Measurements from ENCODE around the gene WIPF2.

The WIPF2 gene

GRCh38 chr17:40303009-40303657, 84.0 kb downstream of the WIPF2 start:
- 0 out of 2 replicates have a peak, but pooled peaks have one; percentile 23 for TF ChIP-seq POLR2AphosphoS5 (IDR thresholded peaks at IDR 0.05; ENCODE audit: low read depth, low read length)
- TF ChIP-seq TAF1 (IDR thresholded peaks at IDR 0.05; ENCODE audit: borderline replicate concordance, insufficient read depth, low read length): no peak

- TF ChIP-seq POLR2AphosphoS5 (IDR thresholded peaks at IDR 0.05; ENCODE audit: low read depth, low read length) (no peak), SIN3A (IDR thresholded peaks at IDR 0.05; ENCODE audit: borderline replicate concordance, insufficient read depth, low read length) (no peak), REST (IDR thresholded peaks at IDR 0.05; ENCODE audit: insufficient read depth in 1 of 2, low read depth in 2 of 2, low read length in 2 of 2) (no peak), TAF1 (IDR thresholded peaks at IDR 0.05; ENCODE audit: borderline replicate concordance, insufficient read depth, low read length) (no peak), FOXP2 (optimal IDR thresholded peaks at IDR 0.05; ENCODE audit: borderline replicate concordance, extremely low read depth, extremely low read length, insufficient read depth) (no peak)
These were observed 84.8 kb downstream of the WIPF2 start for GRCh38 chr17:40303708-40304551.

GRCh38 chr17:40306395-40306794, 87.3 kb downstream of the WIPF2 start:
- no peak for TF ChIP-seq SIN3A (IDR thresholded peaks at IDR 0.05; ENCODE audit: borderline replicate concordance, insufficient read depth, low read length)
- no peak for TF ChIP-seq POLR2AphosphoS5 (IDR thresholded peaks at IDR 0.05; ENCODE audit: low read depth, low read length)
- TF ChIP-seq FOXP2 (optimal IDR thresholded peaks at IDR 0.05; ENCODE audit: borderline replicate concordance, extremely low read depth, extremely low read length, insufficient read depth): no peak
- no peak for TF ChIP-seq TAF1 (IDR thresholded peaks at IDR 0.05; ENCODE audit: borderline replicate concordance, insufficient read depth, low read length)
- no peak for TF ChIP-seq REST (IDR thresholded peaks at IDR 0.05; ENCODE audit: insufficient read depth in 1 of 2, low read depth in 2 of 2, low read length in 2 of 2)

GRCh38 chr17:40307001-40307730, 88.1 kb downstream of the WIPF2 start:
- no peak for TF ChIP-seq TAF1 (IDR thresholded peaks at IDR 0.05; ENCODE audit: borderline replicate concordance, insufficient read depth, low read length)
- TF ChIP-seq SIN3A (IDR thresholded peaks at IDR 0.05; ENCODE audit: borderline replicate concordance, insufficient read depth, low read length): peak; percentile 84; the same call in 1 of the 2 replicates
- TF ChIP-seq REST (IDR thresholded peaks at IDR 0.05; ENCODE audit: insufficient read depth in 1 of 2, low read depth in 2 of 2, low read length in 2 of 2): peak in 1 of 2 experiments; percentile 30; a peak in 1 of 4 replicates
- TF ChIP-seq POLR2AphosphoS5 (IDR thresholded peaks at IDR 0.05; ENCODE audit: low read depth, low read length): peak; percentile 69; the same call in 1 of the 2 replicates

- TF ChIP-seq POLR2AphosphoS5 (IDR thresholded peaks at IDR 0.05; ENCODE audit: low read depth, low read length): 0 out of 2 replicates have a peak, but pooled peaks have one; percentile 1
- TF ChIP-seq SIN3A (IDR thresholded peaks at IDR 0.05; ENCODE audit: borderline replicate concordance, insufficient read depth, low read length): no peak
These were observed 88.7 kb downstream of the WIPF2 start for GRCh38 chr17:40307740-40308239.

Data from PFSK-1 (cell line).